Liver (tissue), 9 donors: Measurements from ENCODE around the gene PAGE2. TPM values are rescaled to one million over a fixed set of nuclear protein-coding genes. Genes with fewer than 3 reads are reported as not detected.
"Not testable (repeated sequence)": the region's sequence is repeated elsewhere in the genome, so short reads cannot be mapped to it uniquely, and the experiment has no call there.

Experiments
- DNase-seq: peaks from one replicate; pipeline ENCODE4 v3.0.0-alpha.2; 2017; ENCODE audit warnings: low spot score
- H3K27ac ChIP-seq, 2 donors: one replicate each; pipeline ENCODE4 v1.7.0; 2013; ENCODE audit warnings: inconsistent platforms in 2 of 2, low read length in 2 of 2, control low read depth in 1 of 2, low read depth in 1 of 2, mild to moderate bottlenecking in 1 of 2
- H3K27me3 ChIP-seq, 4 donors: one replicate each; pipeline versions ENCODE4 v1.6.1 to v1.7.0; 2013; ENCODE audit warnings: low read length in 3 of 4, inconsistent platforms in 1 of 4, mild to moderate bottlenecking in 1 of 4, moderate library complexity in 1 of 4; ENCODE audit not compliant: control insufficient read depth in 4 of 4, insufficient read depth in 4 of 4
- H3K36me3 ChIP-seq, 4 donors: one replicate each; pipeline versions ENCODE4 v1.6.1 to v1.7.0; 2013; ENCODE audit warnings: low read length in 3 of 4, mild to moderate bottlenecking in 3 of 4, low read depth in 1 of 4, moderate library complexity in 1 of 4; ENCODE audit not compliant: control insufficient read depth in 4 of 4, insufficient read depth in 3 of 4
- H3K4me1 ChIP-seq, 4 donors: one replicate each; pipeline versions ENCODE4 v1.6.1 to v1.7.0; 2013; ENCODE audit warnings: low read length in 3 of 4, mild to moderate bottlenecking in 3 of 4, moderate library complexity in 1 of 4; ENCODE audit not compliant: control insufficient read depth in 4 of 4, insufficient read depth in 4 of 4
- H3K4me3 ChIP-seq, 3 donors: one replicate each; pipeline versions ENCODE4 v1.6.1 to v1.7.0; 2013; ENCODE audit warnings: low read length in 3 of 3, control low read depth in 1 of 3, low read depth in 1 of 3, mild to moderate bottlenecking in 1 of 3
- H3K9ac ChIP-seq, 2 donors: one replicate each; pipeline ENCODE4 v1.7.0; 2013; ENCODE audit warnings: low read length in 2 of 2, mild to moderate bottlenecking in 2 of 2, moderate library complexity in 2 of 2, control low read depth in 1 of 2, low read depth in 1 of 2
- H3K9me3 ChIP-seq, 4 donors: one replicate each; pipeline versions ENCODE4 v1.6.1 to v1.7.0; 2013; ENCODE audit warnings: low read length in 3 of 4; ENCODE audit not compliant: control insufficient read depth in 4 of 4
- CTCF ChIP-seq: fragments of 150-350 bp; IDR thresholded peaks from 2 replicates; pipeline ENCODE4 v1.5.1; 2017; ENCODE audit warnings: improper control_type of control experiment, low read depth, low read length; ENCODE audit not compliant: missing input control
- EGR1 ChIP-seq, 2 donors: IDR thresholded peaks; 2 replicates each; pipeline ENCODE4 v1.6.1; 2016 to 2018; ENCODE audit warnings: antibody characterized with exemption in 2 of 2, low read depth in 2 of 2
- FOXA1 ChIP-seq: IDR thresholded peaks from 2 replicates; pipeline ENCODE4 v1.6.1; 2016; ENCODE audit warnings: antibody characterized with exemption
- FOXA2 ChIP-seq: IDR thresholded peaks from 2 replicates; pipeline ENCODE4 v1.6.1; 2016; ENCODE audit warnings: antibody characterized with exemption
- GABPA ChIP-seq, 2 donors: IDR thresholded peaks in 1 of 2; conservative IDR thresholded peaks in 1 of 2; 2 replicates each; pipeline ENCODE4 v1.6.1; 2016; ENCODE audit warnings: antibody characterized with exemption in 2 of 2, mild to moderate bottlenecking in 1 of 2, moderate library complexity in 1 of 2
- HNF4A ChIP-seq, 2 donors: conservative IDR thresholded peaks; 2 replicates each; pipeline ENCODE4 v1.6.1; 2016; ENCODE audit warnings: antibody characterized with exemption in 2 of 2, mild to moderate bottlenecking in 2 of 2
- HNF4G ChIP-seq: IDR thresholded peaks from 2 replicates; pipeline ENCODE4 v1.6.1; 2016; ENCODE audit warnings: antibody characterized with exemption
- JUND ChIP-seq, 2 donors: IDR thresholded peaks; 2 replicates each; pipeline ENCODE4 v1.6.1; 2016; ENCODE audit warnings: antibody characterized with exemption in 2 of 2
- RAD21 ChIP-seq, 2 donors: IDR thresholded peaks; 2 replicates each; pipeline ENCODE4 v1.6.1; 2016; ENCODE audit warnings: antibody characterized with exemption in 2 of 2, mild to moderate bottlenecking in 2 of 2
- REST ChIP-seq: IDR thresholded peaks from 2 replicates; pipeline ENCODE4 v1.6.1; 2016; ENCODE audit warnings: antibody characterized with exemption, mild to moderate bottlenecking
- RXRA ChIP-seq, 2 donors: IDR thresholded peaks; 2 replicates each; pipeline ENCODE4 v1.6.1; 2017 to 2018; ENCODE audit warnings: antibody characterized with exemption in 2 of 2, mild to moderate bottlenecking in 1 of 2
- SP1 ChIP-seq: IDR thresholded peaks from 2 replicates; pipeline ENCODE4 v1.6.1; 2018; ENCODE audit warnings: antibody characterized with exemption, mild to moderate bottlenecking
- TAF1 ChIP-seq: conservative IDR thresholded peaks from 2 replicates; pipeline ENCODE4 v1.6.1; 2016; ENCODE audit warnings: antibody characterized with exemption, mild to moderate bottlenecking
- YY1 ChIP-seq: IDR thresholded peaks from 2 replicates; pipeline ENCODE4 v1.6.1; 2016; ENCODE audit warnings: antibody characterized with exemption, mild to moderate bottlenecking
- ZBTB33 ChIP-seq: IDR thresholded peaks from 2 replicates; pipeline ENCODE4 v1.6.1; 2016; ENCODE audit warnings: antibody characterized with exemption
- WGBS: extraction: QIAGEN DNeasy Blood & Tissue Kit; methylation state at CpG from one replicate; pipeline ENCODE4 v1.1.7; 2013; 5-methylcytosine and 5-hydroxymethylcytosine counted together
- polyA plus RNA-seq, 2 donors: library from polyadenylated mRNA; stranded (reverse) in 1 of 2; unstranded in 1 of 2; fragments of 200-250 nt in 1 of 2; fragments of >200 nt in 1 of 2; fragmentation: Nextera tagmentation in 1 of 2; extraction: Ambion mirVana in 1 of 2; gene quantifications; one replicate each; pipeline versions ENCODE4 v1.2.1 to v1.2.3, GENCODE V29; 2013 to 2015
- total RNA-seq, 2 donors: library from RNA; depleted of rRNA; stranded (reverse); fragments of >200 nt; gene quantifications; one replicate each; pipeline ENCODE4 v1.2.3, GENCODE V29; 2014
- TF ChIP-seq, protein P1 (sequence below): IDR thresholded peaks from 2 replicates; pipeline ENCODE4 v1.6.1; 2016; ENCODE audit warnings: antibody characterized with exemption
- TF ChIP-seq, protein P2 (sequence below): IDR thresholded peaks from 2 replicates; pipeline ENCODE4 v1.6.1; 2016; ENCODE audit warnings: antibody characterized with exemption
- donor health status: healthy.
- donor health status: healthy.
- donor health status: healthy.
- donor health status: healthy.
- donor health status: healthy.

PAGE2 gene
- total and polyA plus RNA-seq, 4 donors, result not detected

- TF ChIP-seq JUND (IDR thresholded peaks at IDR 0.05) (no peak), CTCF (no peak), SP1 (no peak), ZBTB33 (no peak), REST (no peak), HNF4G (no peak), RAD21 (IDR thresholded peaks at IDR 0.05) (no peak), TAF1 (no peak), FOXA1 (no peak), YY1 (no peak), EGR1 (IDR thresholded peaks at IDR 0.05; ENCODE audit: low read depth in 2 of 2) (no peak), HNF4A (conservative IDR thresholded peaks at IDR 0.05) (no peak), RXRA (IDR thresholded peaks at IDR 0.05) (no peak), FOXA2 (no peak), GABPA (IDR thresholded peaks at IDR 0.05 in 1 of 2, conservative IDR thresholded peaks at IDR 0.05 in 1 of 2) (no peak)
- TF ChIP-seq, protein P1, sequence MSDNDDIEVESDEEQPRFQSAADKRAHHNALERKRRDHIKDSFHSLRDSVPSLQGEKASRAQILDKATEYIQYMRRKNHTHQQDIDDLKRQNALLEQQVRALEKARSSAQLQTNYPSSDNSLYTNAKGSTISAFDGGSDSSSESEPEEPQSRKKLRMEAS, result no peak
- TF ChIP-seq, protein P2, sequence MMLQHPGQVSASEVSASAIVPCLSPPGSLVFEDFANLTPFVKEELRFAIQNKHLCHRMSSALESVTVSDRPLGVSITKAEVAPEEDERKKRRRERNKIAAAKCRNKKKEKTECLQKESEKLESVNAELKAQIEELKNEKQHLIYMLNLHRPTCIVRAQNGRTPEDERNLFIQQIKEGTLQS, result no peak
- H3K9ac ChIP-seq, result no peak overlapping the region
- H3K9me3 ChIP-seq, result no peaks in the 10 kb centered on the region
- no peaks in the 10 kb centered on the region for H3K4me1 ChIP-seq
- no peaks in the 10 kb centered on the region for H3K27me3 ChIP-seq
- no peak overlapping the region for H3K4me3 ChIP-seq
- no peak overlapping the region for H3K27ac ChIP-seq
- DNase-seq, result no peak
- H3K36me3 ChIP-seq, result no peaks in the 10 kb centered on the region
- WGBS, result 97% methylated on average over 6 of the region's 6 CpGs
Measured at GRCh38 chrX:55041514-55041913, 47.3 kb upstream of the PAGE2 start.

DNA sequence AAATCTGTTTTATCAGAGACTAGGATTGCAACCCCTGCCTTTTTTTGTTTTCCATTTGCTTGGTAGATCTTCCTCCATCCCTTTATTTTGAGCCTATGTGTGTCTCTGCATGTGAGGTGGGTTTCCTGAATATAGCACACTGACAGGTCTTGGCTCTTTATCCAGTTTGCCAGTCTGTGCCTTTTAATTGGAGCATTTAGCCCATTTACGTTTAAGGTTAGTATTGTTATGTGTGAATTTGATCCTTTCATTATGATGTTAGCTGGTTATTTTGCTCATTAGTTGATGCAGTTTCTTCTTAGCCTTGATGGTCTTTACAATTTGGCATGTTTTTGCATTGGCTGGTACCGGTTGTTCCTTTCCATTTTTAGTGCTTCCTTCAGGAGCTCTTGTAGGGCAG lies 38.2 kb upstream of the PAGE2 start:
- H3K27ac ChIP-seq, H3K9me3 ChIP-seq, DNase-seq, H3K27me3 ChIP-seq, H3K4me3 ChIP-seq, H3K4me1 ChIP-seq, H3K9ac ChIP-seq, H3K36me3 ChIP-seq: not testable (repeated sequence)
- WGBS, result 91% methylated on average over 2 of the region's 2 CpGs
